HG03103 (cell line): ENCODE data around the gene MAN1A1.
"Not testable (repeated sequence)": the region's sequence is repeated elsewhere in the genome, so short reads cannot be mapped to it uniquely, and the experiment has no call there.

Source experiments
- ATAC-seq: cut with Tn5 transposase; IDR thresholded peaks from one replicate; pipeline ENCODE4 v1.9.1; 2021; ENCODE audit warnings: low read depth; ENCODE audit not compliant: unreplicated experiment

Gene MAN1A1

GRCh38 chr6:119349361-119350201 lies at the start of gene MAN1A1:
Gene MAN1A1 (minus strand): TSS chr6:119349761. CDS start chr6:119349065, 696 bp downstream.
- peak; percentile 62 for ATAC-seq

GRCh38 chr6:119395192-119395591 lies 45.6 kb upstream of the MAN1A1 start:
- no peak for ATAC-seq

DNA sequence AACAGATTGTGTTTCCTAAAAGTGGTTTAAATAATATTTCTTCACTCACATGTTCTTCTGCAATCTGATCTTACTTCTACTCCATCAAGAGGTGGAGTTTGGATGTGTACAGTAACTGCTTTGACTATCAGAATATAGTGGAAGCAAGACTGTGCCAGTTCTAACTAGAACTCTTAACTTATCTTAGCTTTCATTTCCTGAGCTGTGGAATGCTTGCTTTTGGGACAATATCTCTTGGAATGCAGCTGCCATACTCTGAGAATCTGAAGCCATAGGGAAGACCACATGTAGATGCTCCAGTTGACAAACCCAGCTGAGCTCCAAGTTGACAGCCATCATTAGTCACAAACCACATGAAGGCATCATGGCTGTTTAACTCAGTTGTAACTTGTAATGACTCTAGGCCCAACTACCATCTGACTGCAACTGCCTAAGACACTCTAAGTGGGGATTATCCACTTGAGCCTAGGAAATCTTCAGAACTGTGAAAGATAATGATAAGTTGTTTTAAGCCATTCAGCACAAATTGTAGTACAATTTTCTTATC lies 40.8 kb upstream of the MAN1A1 start:
- no peak for ATAC-seq

DNA sequence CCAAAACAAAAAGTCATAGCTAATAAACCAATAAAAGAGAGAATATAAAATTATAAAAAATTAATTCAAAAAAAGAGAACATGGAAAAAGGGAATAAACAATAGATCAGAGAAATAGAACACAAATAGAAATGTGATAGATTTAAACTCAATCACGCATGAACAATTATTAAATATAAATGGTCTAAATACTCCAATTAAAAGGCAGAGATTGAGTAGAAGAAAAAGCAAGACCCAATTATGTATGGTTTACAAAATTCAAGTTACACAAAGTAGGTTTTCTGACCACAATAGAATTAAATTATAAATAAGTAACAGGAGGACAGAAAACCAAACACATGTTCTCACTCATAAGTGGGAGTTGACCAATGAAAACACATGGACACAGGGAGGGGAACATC lies 36.4 kb upstream of the MAN1A1 start:
- no peak for ATAC-seq

- ATAC-seq, result no peak
Observed at GRCh38 chr6:119384444-119384843, 34.9 kb upstream of the MAN1A1 start.

DNA sequence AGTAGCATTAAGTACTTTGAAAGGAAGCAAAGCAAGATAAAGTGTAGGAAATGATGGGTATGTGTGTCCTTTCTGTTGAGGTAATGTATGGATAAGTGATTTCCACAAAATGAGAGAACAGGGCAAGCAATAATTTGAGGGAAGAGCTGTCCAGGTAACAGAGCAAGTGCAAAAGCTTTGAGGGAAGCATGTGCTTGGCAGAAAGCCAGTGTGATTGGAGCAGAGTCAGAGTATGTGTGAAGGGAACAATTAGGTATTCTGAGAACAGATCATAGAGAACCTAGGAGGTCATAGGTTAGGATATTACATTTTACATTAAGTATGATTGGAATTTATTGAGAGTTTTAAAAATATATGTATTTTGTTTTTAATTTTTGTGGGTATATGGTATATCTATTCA lies 30.2 kb upstream of the MAN1A1 start:
- ATAC-seq, result no peak

- ATAC-seq, result not testable (repeated sequence)
Observed at GRCh38 chr6:119377043-119377442, 27.5 kb upstream of the MAN1A1 start.

GRCh38 chr6:119370080-119370479 lies 20.5 kb upstream of the MAN1A1 start:
- no peak for ATAC-seq

DNA sequence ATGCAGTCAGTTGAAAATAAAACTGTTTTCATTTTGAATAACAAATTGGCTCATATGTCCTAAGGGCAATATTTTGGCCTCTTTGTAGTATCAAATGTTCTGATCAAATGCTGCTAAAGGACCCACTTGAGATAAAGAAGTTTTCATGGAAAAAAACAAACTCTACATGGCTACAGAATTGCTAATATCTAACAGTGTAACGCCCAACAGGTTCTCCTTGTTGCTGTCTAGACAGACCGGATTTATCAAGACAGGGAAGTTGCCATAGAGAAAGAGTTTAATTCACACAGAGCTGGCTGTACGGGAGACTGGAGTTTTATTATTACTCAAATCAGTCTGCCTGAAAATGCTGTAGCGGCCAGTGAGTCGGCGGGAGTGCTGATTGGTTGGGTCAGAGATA lies 19.4 kb upstream of the MAN1A1 start:
- ATAC-seq, result no peak

DNA sequence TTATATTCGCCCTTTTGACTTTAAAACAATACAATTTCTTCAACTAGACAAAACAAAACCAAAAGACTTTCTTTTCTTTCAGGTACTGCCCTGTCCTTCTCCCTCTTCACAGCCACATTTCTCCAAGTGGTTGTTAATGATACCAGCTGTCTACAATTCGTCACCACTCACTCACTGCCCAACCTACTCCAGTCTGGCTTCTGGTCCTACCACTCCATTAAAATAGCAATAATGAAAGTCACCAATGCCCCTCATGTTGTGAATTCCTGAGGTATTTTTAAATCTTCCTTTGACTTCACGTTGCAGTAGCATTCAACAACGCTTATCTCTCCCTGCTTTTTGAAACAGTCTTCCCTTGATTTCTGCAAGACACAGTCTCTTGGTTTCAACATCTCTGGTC lies 11.6 kb upstream of the MAN1A1 start:
- ATAC-seq, result no peak

DNA sequence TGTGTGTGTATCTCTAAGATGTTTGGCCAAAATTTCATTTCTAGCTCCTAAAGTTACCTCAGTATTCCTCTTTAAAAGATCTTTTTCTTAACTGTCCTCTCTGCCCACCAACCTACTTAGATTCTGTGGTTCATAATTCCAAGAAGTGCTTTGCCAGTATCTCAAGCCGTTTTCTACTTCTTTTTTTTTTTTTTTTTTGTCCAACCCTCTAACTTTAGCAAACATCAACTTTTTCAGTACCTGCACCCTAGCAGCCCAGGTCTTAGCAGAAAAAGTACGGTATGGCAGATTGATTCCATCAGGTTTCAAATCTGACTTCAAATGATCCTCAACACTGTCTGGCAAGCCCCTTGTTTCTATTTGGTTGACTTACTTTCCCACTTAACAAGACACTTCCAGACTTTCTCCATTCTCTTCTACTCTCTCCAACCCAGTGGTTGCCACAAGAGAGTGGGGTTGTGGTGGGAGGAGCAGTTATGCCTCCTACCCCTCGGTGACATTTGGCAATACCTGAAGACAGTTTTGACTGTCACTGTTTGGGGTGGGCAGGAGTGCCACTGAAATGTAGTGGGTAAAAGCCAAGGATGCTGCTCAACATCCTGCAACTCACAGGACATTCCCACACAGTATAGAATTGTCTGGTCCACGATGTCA lies 10.8 kb upstream of the MAN1A1 start:
- no peak for ATAC-seq

GRCh38 chr6:119355890-119356289 lies 6.3 kb upstream of the MAN1A1 start:
- no peak for ATAC-seq

DNA sequence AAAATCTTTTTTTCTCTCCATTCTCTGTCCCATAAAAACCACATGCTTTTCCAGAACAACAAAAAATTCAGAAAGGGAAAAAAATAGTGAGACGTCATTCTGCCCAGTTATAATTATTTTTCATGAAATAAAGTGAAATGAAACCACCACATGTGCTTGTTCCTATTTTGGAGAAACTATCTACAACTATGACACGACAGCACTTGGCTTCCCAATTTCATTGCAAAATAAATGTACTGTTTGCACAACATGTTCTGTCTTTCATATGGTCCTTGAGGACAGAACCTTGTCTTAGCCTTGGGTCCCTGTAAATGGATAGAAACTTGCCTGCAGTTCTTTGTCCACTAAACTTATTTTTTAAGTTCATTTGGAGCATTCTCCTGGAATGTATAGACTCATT lies 5.6 kb upstream of the MAN1A1 start:
- ATAC-seq, result no peak

DNA sequence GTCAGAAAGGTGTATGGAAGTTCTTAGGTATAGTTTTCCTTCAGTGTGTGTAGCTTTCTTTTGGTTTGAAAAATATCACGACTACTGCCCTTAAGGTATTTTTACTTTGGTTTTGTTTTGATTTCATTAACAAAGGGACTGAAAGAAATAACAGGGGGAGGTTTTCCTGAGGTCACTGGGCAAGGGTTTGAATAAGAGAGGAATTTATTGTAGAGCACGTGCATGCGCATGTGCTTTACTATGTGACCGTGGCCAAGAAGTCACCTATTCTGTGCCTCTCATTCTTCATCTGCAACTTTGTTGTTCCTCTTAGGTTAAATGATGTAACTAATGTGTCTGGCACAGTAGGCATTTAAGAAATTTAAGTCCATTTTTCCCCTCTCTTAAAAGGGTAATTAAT lies 4.1 kb upstream of the MAN1A1 start:
- no peak for ATAC-seq

DNA sequence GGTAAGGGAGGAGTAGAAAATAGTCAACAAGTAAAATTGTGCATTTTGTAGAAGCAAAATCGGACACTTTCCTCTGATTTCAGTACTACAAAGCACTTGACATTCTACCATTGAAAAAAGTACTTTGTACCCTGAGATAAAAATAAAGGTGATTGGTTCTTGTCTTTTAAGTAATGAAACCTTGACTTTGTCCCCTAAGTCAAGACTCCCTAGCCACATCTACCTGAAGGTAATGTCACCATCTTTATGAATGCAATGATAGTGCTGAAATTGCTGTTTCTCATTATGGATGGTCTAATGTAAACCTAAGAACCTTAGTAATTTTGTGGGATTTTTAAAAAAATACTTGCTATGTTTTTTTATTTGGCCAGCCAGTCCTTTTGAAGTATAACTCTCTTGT lies 2.4 kb upstream of the MAN1A1 start:
- ATAC-seq, result no peak

DNA sequence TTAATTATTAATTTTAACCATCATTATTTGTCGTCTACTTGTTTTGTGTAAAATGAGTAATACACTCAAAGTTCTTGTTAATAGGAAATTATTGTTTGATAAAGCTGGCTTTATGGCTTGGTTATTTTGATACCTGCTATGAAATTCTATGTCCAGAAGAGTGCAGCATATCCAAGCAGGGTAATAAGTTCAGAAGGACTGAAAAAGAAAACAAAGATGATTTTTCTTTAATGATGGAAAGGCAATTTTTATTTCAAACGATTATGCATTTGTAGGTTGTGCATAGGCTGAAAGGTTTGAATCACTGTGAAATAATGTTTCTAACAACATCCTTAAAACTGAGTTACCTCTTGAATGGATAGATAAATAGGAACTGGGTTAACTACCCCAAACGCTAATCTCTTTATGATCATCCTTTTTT lies 1.4 kb upstream of the MAN1A1 start:
- no peak for ATAC-seq

DNA sequence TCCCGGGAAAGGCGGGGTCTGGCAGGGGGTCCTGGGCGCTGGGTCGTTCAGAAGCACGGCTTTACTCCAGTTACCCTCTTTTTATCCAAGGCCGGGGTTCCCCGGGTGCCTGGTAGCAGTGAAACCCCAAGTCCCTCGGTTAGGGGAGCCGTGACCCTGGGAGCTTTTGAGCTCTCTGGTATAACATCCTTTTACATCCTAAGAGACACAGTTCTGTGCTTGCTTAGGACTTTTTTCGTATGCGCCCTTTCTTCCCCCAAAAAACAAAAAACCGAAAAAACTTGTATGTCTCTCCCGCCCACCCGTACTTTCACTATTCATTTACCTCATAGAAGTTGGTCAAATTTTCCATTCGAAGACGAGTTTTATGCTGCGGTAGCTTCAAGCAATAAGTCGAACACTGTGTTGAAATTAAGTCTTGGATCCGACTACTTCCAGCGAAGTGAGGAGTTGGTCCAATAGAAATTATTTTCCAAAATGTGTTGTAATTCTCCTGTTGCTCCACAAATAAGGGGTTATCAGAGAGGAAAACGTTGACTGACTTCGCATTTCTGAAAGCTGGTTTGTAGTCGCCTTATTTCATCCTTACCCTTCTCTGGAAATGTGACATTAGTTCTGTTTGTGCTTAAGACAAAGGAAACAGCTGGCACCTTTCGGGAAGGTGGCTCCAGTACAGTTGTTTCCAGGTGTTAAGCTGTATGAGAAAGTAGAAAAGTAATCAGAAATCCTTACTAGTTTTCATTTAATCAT lies 816 bp upstream of the MAN1A1 start:
- ATAC-seq, result peak; percentile 3

DNA sequence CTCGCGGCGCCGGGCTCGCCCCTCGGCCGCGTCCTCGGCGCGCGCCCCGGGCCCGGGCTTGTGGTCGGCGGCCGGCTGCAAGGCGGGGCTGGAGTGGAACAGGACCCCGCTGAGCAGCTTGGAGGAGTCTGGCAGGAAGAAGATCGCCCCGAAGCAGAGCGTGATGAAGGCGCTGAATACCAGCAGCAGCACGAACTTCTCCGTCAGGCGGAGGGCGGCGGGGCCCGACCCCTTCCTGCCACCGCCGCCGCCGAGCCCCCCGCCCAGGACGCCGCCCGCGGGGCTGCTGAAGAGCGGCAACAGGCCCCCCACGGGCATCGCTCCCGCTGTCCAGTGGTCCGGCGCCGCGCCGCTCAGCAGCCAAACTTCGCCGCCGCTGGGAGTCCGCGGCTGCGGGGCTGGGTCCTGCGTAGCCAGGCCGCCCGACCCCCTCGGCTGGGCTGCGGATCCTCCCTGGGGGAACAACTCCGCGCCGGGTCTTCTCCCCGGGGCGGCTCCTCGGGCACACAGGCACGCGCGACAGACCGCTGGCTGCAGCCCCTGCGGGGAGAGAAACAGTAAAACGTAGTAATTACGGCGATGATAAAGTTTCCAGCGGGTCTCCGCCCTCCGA lies 707 bp downstream of the MAN1A1 start:
- peak; percentile 1 for ATAC-seq

- ATAC-seq, result peak; percentile 11
Observed at GRCh38 chr6:119348096-119348747, 1.3 kb downstream of the MAN1A1 start.

- peak; percentile 23 for ATAC-seq
Observed at GRCh38 chr6:119347466-119348095, 2.0 kb downstream of the MAN1A1 start.
